RCC 7860 (cell line): ENCODE data around the gene RAB11A.

ENCODE experiments used
- DNase-seq: peaks from one replicate; pipeline ENCODE4 v3.0.0-alpha.2; 2015; ENCODE audit warnings: low spot score
- FAIRE-seq: peaks from 2 replicates; lab custom pipeline; 2012; peaks lifted over from hg19 to GRCh38; lab: Jason Lieb, UNC

Gene RAB11A

GRCh38 chr15:65935391-65935790, 66.1 kb downstream of the RAB11A start:
- FAIRE-seq (no peak), DNase-seq (no peak)

GRCh38 chr15:65936282-65936681, 67.0 kb downstream of the RAB11A start:
- FAIRE-seq, result no peak
- DNase-seq, result no peak

GRCh38 chr15:65937054-65937453, 67.8 kb downstream of the RAB11A start:
- DNase-seq (no peak), FAIRE-seq (no peak)

- FAIRE-seq, result no peak
- DNase-seq, result no peak
These were observed 68.2 kb downstream of the RAB11A start for GRCh38 chr15:65937476-65937875.

- no peak for FAIRE-seq
- DNase-seq, result no peak
These were observed 69.3 kb downstream of the RAB11A start for GRCh38 chr15:65938604-65939003.

- FAIRE-seq (no peak), DNase-seq (peak; percentile 59)
These were observed 70.8 kb downstream of the RAB11A start for GRCh38 chr15:65939901-65940617.

GRCh38 chr15:65940618-65940909, 71.3 kb downstream of the RAB11A start:
- DNase-seq, result peak; percentile 23
- no peak for FAIRE-seq
